Right atrium auricular region (tissue), 2 donors: ENCODE data around the gene FHL3. TPM values are rescaled to one million over a fixed set of nuclear protein-coding genes. Genes with fewer than 3 reads are reported as not detected.

ENCODE experiments used
- DNase-seq: peaks from one replicate; pipeline ENCODE4 v3.0.0-alpha.2; 2019; ENCODE audit warnings: low spot score
- H3K27ac ChIP-seq, 2 donors: fragments of 200-600 bp; sonication (generic); 1 replicate in 1 of 2; 2 replicates in 1 of 2; pipeline ENCODE4 v1.5.1; 2016 to 2019
- H3K27me3 ChIP-seq, 2 donors: fragments of 200-600 bp; sonication (generic); one replicate each; pipeline versions ENCODE4 v1.5.1 to v1.6.0; 2017 to 2019
- H3K36me3 ChIP-seq: fragments of 200-600 bp; sonication (generic); one replicate; pipeline ENCODE4 v1.5.1; 2016
- H3K4me1 ChIP-seq, 2 donors: fragments of 200-600 bp; sonication (generic); one replicate each; pipeline versions ENCODE4 v1.5.1 to v1.6.0; 2017 to 2019
- H3K4me3 ChIP-seq, 2 donors: fragments of 200-600 bp; sonication (generic); 1 replicate in 1 of 2; 2 replicates in 1 of 2; pipeline ENCODE4 v1.5.1; 2017 to 2019; ENCODE audit warnings: mild to moderate bottlenecking in 1 of 2, moderate library complexity in 1 of 2
- H3K9me3 ChIP-seq, 2 donors: fragments of 200-600 bp; sonication (generic); one replicate each; pipeline ENCODE4 v1.5.1; 2019
- CTCF ChIP-seq, 2 donors: fragments of 200-600 bp; sonication (generic); IDR thresholded peaks; one replicate each; pipeline ENCODE4 v1.5.1; 2019; ENCODE audit warnings: antibody characterized with exemption in 2 of 2
- total RNA-seq, 2 donors: library from RNA; depleted of rRNA; stranded (reverse); fragments of >200 nt; gene quantifications; one replicate each; pipeline ENCODE4 v1.1.0, GENCODE V29; 2016

FHL3 gene
- total RNA-seq, 2 donors from 2014 or later, result 8.0 to 16.0 TPM

DNA sequence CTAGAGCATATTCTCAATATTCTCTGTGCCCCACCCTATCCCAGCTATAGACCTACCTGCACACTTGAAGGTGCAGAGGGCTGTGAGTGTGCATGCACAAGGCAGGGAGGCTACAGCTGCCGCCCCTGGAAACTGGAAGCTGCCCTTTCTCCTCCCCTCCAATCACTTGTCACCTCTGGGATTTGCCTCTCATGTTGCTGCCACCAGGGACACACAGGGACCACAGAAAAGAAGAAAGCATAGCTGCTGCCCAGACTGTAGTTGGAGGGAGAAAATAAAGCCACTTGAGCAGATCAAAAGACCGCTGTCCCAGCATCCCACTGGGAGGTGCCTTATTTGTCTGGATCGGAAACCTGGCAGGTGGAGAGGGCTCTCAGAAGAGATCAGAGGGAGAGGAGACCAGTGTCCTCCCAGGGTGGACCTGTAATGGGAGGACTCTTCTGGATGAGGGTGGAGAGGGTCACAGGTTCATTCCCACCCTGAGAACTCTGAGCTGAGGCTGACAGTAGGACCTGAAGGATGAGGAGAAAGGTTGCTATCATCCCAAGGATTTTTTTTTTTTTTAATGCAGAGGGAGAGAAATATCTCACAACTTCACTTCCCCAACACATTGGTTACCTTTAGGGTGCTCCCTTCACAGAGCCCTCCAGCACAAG is 50.9 kb downstream of the FHL3 start:
- Histone ChIP-seq H3K27me3 (no peaks in the 10 kb centered on the region), H3K4me3 (no peak overlapping the region), H3K27ac (no peak overlapping the region), H3K4me1 (no peaks in the 10 kb centered on the region), H3K36me3 (peaks cover 33% of the 10 kb centered on the region), H3K9me3 (no peaks in the 10 kb centered on the region)
- no peak for TF ChIP-seq CTCF (IDR thresholded peaks at IDR 0.05)
- no peak for DNase-seq

GRCh38 chr1:37952738-37953137 is 52.6 kb downstream of the FHL3 start:
- Histone ChIP-seq H3K4me1 (peaks cover 0 to under 1% of the 10 kb centered on the region in 2 donors), H3K27me3 (no peaks in the 10 kb centered on the region), H3K36me3 (peaks cover 16% of the 10 kb centered on the region), H3K4me3 (no peak overlapping the region), H3K9me3 (no peaks in the 10 kb centered on the region), H3K27ac (no peak overlapping the region)
- no peak for TF ChIP-seq CTCF (IDR thresholded peaks at IDR 0.05)
- DNase-seq, result no peak

DNA sequence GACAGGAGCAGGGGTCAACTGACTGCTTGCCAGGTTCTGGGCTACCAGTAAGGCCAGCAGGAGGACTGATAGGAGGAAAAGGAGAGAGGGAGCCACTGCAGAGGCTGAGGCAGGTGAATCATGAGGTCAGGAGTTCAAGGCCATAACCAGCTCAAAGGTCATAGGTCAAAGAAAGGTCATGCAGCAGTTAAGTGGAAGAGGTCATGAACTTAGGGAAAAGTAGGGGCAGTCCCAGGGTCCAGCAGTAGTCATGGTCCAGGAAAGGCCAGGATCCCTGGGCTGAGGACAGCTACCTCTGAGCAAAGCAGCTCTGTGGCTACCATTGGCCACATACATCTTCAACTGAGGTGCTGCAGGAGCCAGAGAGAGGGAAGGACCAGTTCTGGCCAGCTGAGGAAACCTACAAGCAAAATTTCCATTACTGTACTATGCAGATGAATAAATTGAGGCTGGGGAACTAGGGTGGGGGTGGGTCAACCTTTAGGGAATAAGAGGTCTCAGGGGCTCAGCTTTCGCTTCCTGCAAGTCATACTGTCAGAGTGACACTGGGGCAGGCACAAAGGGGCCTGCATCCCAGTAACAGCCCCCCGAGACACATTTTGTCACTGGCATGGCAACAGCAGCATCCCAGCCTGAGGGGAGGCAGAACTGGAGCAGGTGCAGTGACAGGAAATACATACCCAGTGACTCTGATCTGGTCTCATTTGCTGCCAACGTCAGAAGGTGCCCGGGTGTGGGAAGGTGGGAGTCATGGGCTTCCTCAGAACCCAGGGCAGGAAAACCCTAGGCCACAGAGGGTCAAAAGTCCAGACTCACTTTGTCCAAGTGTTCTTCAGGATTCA is 53.3 kb downstream of the FHL3 start:
- H3K4me1 ChIP-seq, result peaks cover 0 to 7% of the 10 kb centered on the region in 2 donors
- DNase-seq, result no peak
- H3K4me3 ChIP-seq, result no peak overlapping the region
- H3K36me3 ChIP-seq, result peaks cover 9% of the 10 kb centered on the region
- no peak overlapping the region for H3K27ac ChIP-seq
- no peaks in the 10 kb centered on the region for H3K27me3 ChIP-seq
- TF ChIP-seq CTCF (IDR thresholded peaks at IDR 0.05), result no peak
- no peaks in the 10 kb centered on the region for H3K9me3 ChIP-seq

DNA sequence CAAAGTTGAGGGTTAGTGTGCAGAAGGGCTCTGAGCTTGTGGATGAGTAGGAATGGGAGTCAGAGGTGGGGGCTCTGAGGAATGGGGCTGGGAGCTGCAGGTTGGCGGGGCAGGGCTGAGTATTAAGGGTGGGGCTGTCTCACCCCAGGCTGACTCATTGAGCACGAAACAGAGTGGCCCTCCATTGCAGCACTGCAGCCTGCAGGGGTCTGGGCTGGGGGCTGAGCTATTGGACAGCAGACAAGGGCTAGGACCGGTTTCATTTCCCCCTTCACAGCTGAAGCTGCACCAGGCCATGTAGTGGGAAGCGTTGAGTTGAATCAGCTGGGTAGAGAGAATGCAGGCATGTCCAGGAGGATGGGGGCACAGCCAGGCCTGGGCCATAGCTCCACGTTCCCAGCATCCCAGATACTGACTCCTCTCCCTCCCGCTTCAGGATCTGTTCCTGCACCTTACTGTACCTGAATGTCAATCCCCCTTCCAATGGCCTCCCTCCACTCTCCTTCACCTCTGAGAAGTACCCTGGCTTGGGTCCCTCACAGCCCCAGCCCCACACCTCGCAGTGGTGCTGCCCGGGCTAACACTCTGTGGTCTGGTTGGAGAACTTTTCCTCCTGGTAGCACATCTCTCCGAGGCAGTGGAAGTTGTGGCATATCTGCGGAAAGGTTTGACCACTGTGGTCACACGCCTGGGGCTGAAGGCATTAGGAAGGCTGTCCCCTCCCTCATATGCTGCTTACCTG is 54.1 kb downstream of the FHL3 start:
- DNase-seq, result no peak
- no peaks in the 10 kb centered on the region for H3K9me3 ChIP-seq
- no peaks in the 10 kb centered on the region for H3K27me3 ChIP-seq
- peaks cover under 1% of the 10 kb centered on the region for H3K36me3 ChIP-seq
- H3K4me1 ChIP-seq, result peaks cover 0 to 10% of the 10 kb centered on the region in 2 donors
- no peak overlapping the region for H3K4me3 ChIP-seq
- no peak for TF ChIP-seq CTCF (IDR thresholded peaks at IDR 0.05)
- H3K27ac ChIP-seq, result no peak overlapping the region

DNA sequence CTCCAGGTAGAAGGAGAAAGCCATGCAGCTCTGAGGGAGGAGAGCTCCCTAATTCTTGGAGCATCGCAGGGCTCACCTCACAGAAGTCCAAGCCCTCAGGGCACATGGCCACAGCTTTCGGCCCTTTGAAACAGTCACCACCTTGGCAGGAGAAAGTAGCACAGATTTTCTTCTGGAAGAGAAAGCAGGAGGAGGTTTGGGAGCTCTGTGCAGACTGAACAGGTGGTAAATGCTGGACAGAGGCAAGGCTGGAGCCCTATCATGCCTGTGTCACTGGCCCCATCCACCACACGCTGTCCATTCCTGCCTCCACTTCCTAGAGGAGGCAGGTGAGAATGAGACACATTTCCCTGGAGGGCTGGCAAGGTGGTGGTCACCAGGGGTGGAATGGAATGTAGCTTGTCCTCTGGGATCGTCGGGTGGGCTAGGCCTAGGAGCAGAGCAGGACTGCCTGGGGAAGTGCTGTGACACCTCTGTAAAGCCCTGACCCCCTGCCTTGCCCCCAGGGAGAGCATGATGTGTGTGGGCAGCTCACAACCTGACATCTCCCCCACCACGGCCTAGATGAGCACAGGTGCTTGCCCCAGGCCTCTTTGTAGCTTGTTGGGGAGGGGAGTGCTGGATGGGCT is 55.7 kb downstream of the FHL3 start:
- Histone ChIP-seq H3K4me1 (peaks cover 0 to 23% of the 10 kb centered on the region in 2 donors), H3K27me3 (no peaks in the 10 kb centered on the region), H3K36me3 (peaks cover 8% of the 10 kb centered on the region), H3K4me3 (no peak overlapping the region), H3K27ac (no peak overlapping the region), H3K9me3 (no peaks in the 10 kb centered on the region)
- no peak for TF ChIP-seq CTCF (IDR thresholded peaks at IDR 0.05)
- no peak for DNase-seq
